Neuronal stem cell (in vitro differentiated cells): ENCODE measurements around the gene MUC4.
A peak's percentile ranks its signal among the peaks of the same experiment; 100 is the strongest.

Source experiments
- DNase-seq: peaks from one replicate; pipeline ENCODE4 v3.0.0-alpha.2; 2013; ENCODE audit warnings: low spot score
- H2AFZ ChIP-seq: one replicate; pipeline ENCODE4 v1.6.1; 2013; ENCODE audit warnings: mild to moderate bottlenecking, low read length, inconsistent platforms
- H2AK5ac ChIP-seq: 2 replicates; pipeline ENCODE4 v1.6.1; 2013; ENCODE audit warnings: low read depth, mild to moderate bottlenecking, inconsistent platforms, low read length, moderate library complexity, mixed read lengths
- H2BK120ac ChIP-seq: 2 replicates; pipeline ENCODE4 v1.6.1; 2013; ENCODE audit warnings: low read depth, mild to moderate bottlenecking, inconsistent platforms, low read length, moderate library complexity, mixed read lengths
- H2BK12ac ChIP-seq: one replicate; pipeline ENCODE4 v1.6.1; 2013; ENCODE audit warnings: low read length, inconsistent platforms
- H2BK15ac ChIP-seq: 2 replicates; pipeline ENCODE4 v1.6.1; 2013; ENCODE audit warnings: mild to moderate bottlenecking, low read length, inconsistent platforms, mixed read lengths
- H2BK5ac ChIP-seq: one replicate; pipeline ENCODE4 v1.6.1; 2013; ENCODE audit warnings: inconsistent platforms, mild to moderate bottlenecking, low read length, moderate library complexity
- H3K14ac ChIP-seq: one replicate; pipeline ENCODE4 v1.6.1; 2013; ENCODE audit warnings: low read length, inconsistent platforms
- H3K18ac ChIP-seq: 2 replicates; pipeline ENCODE4 v1.6.1; 2013; ENCODE audit warnings: low read length, inconsistent platforms
- H3K23ac ChIP-seq: 2 replicates; pipeline ENCODE4 v1.6.1; 2013; ENCODE audit warnings: low read depth, mild to moderate bottlenecking, mixed read lengths, low read length, inconsistent platforms; ENCODE audit not compliant: poor library complexity
- H3K27ac ChIP-seq: replicated peaks from 3 replicates; pipeline ENCODE4 v1.5.1; 2013; ENCODE audit warnings: low read length, inconsistent platforms
- H3K27me3 ChIP-seq, 3 experiments: 2 replicates each; pipeline ENCODE4 v1.6.1; 2013; ENCODE audit warnings: low read length in 3 of 3, mild to moderate bottlenecking in 2 of 3, inconsistent platforms in 1 of 3, low read depth in 1 of 3, mixed read lengths in 1 of 3, moderate library complexity in 1 of 3; ENCODE audit not compliant: control insufficient read depth in 3 of 3, insufficient read depth in 3 of 3
- H3K36me3 ChIP-seq, 2 donors: replicated peaks in 1 of 2; 2 replicates each; pipeline ENCODE4 v1.6.1; 2013; ENCODE audit warnings: low read length in 2 of 2; ENCODE audit not compliant: control insufficient read depth in 2 of 2, insufficient read depth in 2 of 2
- H3K4ac ChIP-seq: 2 replicates; pipeline ENCODE4 v1.6.1; 2013; ENCODE audit warnings: inconsistent platforms, mild to moderate bottlenecking, low read length, moderate library complexity
- H3K4me1 ChIP-seq, 2 donors: 1 replicate in 1 of 2; 2 replicates in 1 of 2; pipeline ENCODE4 v1.6.1; 2013; ENCODE audit warnings: low read length in 2 of 2, low read depth in 1 of 2; ENCODE audit not compliant: control insufficient read depth in 2 of 2, insufficient read depth in 1 of 2
- H3K4me2 ChIP-seq: one replicate; pipeline ENCODE4 v1.6.1; 2013; ENCODE audit warnings: mild to moderate bottlenecking, low read length, inconsistent platforms; ENCODE audit not compliant: insufficient read depth, poor library complexity, severe bottlenecking
- H3K4me3 ChIP-seq, 2 donors: 2 replicates each; pipeline ENCODE4 v1.5.1; 2013; ENCODE audit warnings: low read length in 2 of 2, mild to moderate bottlenecking in 2 of 2, inconsistent platforms in 1 of 2, moderate library complexity in 1 of 2
- H3K79me1 ChIP-seq: one replicate; pipeline ENCODE4 v1.6.1; 2013; ENCODE audit warnings: low read depth, mild to moderate bottlenecking, inconsistent platforms, low read length, moderate library complexity
- H3K9ac ChIP-seq: one replicate; pipeline ENCODE4 v1.6.1; 2013; ENCODE audit warnings: mild to moderate bottlenecking, low read depth, low read length, inconsistent platforms; ENCODE audit not compliant: poor library complexity
- H3K9me3 ChIP-seq, 2 donors: replicated peaks in 1 of 2; 2 replicates each; pipeline versions ENCODE3 to v1.6.1; 2013; ENCODE audit warnings: low read length in 2 of 2, mild to moderate bottlenecking in 2 of 2, inconsistent platforms in 1 of 2, low read depth in 1 of 2, mixed read lengths in 1 of 2, moderate library complexity in 1 of 2; ENCODE audit not compliant: control insufficient read depth in 2 of 2, insufficient read depth in 1 of 2
- H4K8ac ChIP-seq: one replicate; pipeline ENCODE4 v1.6.1; 2013; ENCODE audit warnings: low read depth, mild to moderate bottlenecking, inconsistent platforms, low read length, moderate library complexity
- H4K91ac ChIP-seq: one replicate; pipeline ENCODE4 v1.6.1; 2013; ENCODE audit warnings: low read length, low read depth, mild to moderate bottlenecking, inconsistent platforms; ENCODE audit not compliant: poor library complexity
- WGBS, 2 donors: extraction: QIAGEN DNeasy Blood & Tissue Kit; methylation state at CpG; one replicate each; pipeline ENCODE4 v1.1.7; 2013; ENCODE audit warnings: missing lambda C conversion rate in 2 of 2, mixed read lengths in 1 of 2; ENCODE audit not compliant: insufficient read length in 2 of 2, insufficient replicate concordance in 1 of 2; ENCODE audit errors: extremely low coverage in 2 of 2; 5-methylcytosine and 5-hydroxymethylcytosine counted together

Gene MUC4

GRCh38 chr3:195763843-195764825, 47.6 kb downstream of the MUC4 start:
- Histone ChIP-seq H3K9ac (no peak overlapping the region), H4K8ac (no peak overlapping the region), H2BK5ac (peak overlapping the region; percentile 0), H3K27me3 (peaks cover 0 to 5% (median 0%) of the 10 kb centered on the region in 3 experiments), H3K36me3 (no peaks in the 10 kb centered on the region), H3K14ac (no peak overlapping the region), H2BK15ac (no peak overlapping the region), H3K79me1 (peaks cover 2% of the 10 kb centered on the region), H3K27ac (no peak overlapping the region), H3K9me3 (no peaks in the 10 kb centered on the region), H3K4me3 (no peak overlapping the region), H3K4ac (no peak overlapping the region), H2AFZ (peak overlapping the region; percentile 17), H3K23ac (no peak overlapping the region), H2AK5ac (peak overlapping the region; percentile 14), H3K18ac (peak overlapping the region; percentile 80), H3K4me2 (no peak overlapping the region), H3K4me1 (no peaks in the 10 kb centered on the region), H2BK120ac (no peak overlapping the region), H4K91ac (no peak overlapping the region), H2BK12ac (no peak overlapping the region)
- no peak for DNase-seq
- no CpG with 5 or more reads among the region's 26 CpGs for WGBS, 2 donors

GRCh38 chr3:195763076-195763830, 48.5 kb downstream of the MUC4 start:
- Histone ChIP-seq H4K91ac (no peak overlapping the region), H4K8ac (no peak overlapping the region), H3K27me3 (peaks cover 0 to 5% (median 0%) of the 10 kb centered on the region in 3 experiments), H3K4me2 (no peak overlapping the region), H3K36me3 (no peaks in the 10 kb centered on the region), H3K79me1 (peaks cover 2% of the 10 kb centered on the region), H3K14ac (no peak overlapping the region), H3K4me1 (no peaks in the 10 kb centered on the region), H3K9ac (no peak overlapping the region), H3K4me3 (no peak overlapping the region), H3K4ac (no peak overlapping the region), H3K18ac (peak overlapping the region; percentile 85), H2BK15ac (peak overlapping the region; percentile 37), H2BK120ac (no peak overlapping the region), H3K23ac (no peak overlapping the region), H2AK5ac (peak overlapping the region; percentile 56), H3K9me3 (no peaks in the 10 kb centered on the region), H2BK5ac (peak overlapping the region; percentile 0), H2BK12ac (no peak overlapping the region), H3K27ac (no peak overlapping the region), H2AFZ (no peak overlapping the region)
- no CpG with 5 or more reads among the region's 28 CpGs for WGBS, 2 donors
- no peak for DNase-seq

GRCh38 chr3:195762611-195763010, 49.1 kb downstream of the MUC4 start:
- Histone ChIP-seq H3K9ac (peak overlapping the region; percentile 70), H4K8ac (peak overlapping the region; percentile 82), H2AFZ (no peak overlapping the region), H3K27me3 (peaks cover 0 to 11% (median 0%) of the 10 kb centered on the region in 3 experiments), H3K4me1 (no peaks in the 10 kb centered on the region), H2AK5ac (peak overlapping the region; percentile 56), H3K14ac (peak overlapping the region; percentile 82), H3K4ac (no peak overlapping the region), H3K36me3 (no peaks in the 10 kb centered on the region), H3K4me3 (no peak overlapping the region), H2BK120ac (no peak overlapping the region), H4K91ac (no peak overlapping the region), H2BK15ac (peak overlapping the region; percentile 49), H3K9me3 (no peaks in the 10 kb centered on the region), H3K27ac (no peak overlapping the region), H2BK5ac (no peak overlapping the region), H3K4me2 (no peak overlapping the region), H3K79me1 (peaks cover 2% of the 10 kb centered on the region), H2BK12ac (peak overlapping the region; percentile 73), H3K23ac (no peak overlapping the region), H3K18ac (peak overlapping the region; percentile 64)
- no peak for DNase-seq
- WGBS, 2 donors = no CpG with 5 or more reads among the region's 43 CpGs

- H4K8ac ChIP-seq = peak overlapping the region; percentile 82
- WGBS, 2 donors = no CpG with 5 or more reads among the region's 36 CpGs
- H3K23ac ChIP-seq = no peak overlapping the region
- peak overlapping the region; percentile 64 for H3K18ac ChIP-seq
- H2BK12ac ChIP-seq = peak overlapping the region; percentile 73
- H3K36me3 ChIP-seq = no peaks in the 10 kb centered on the region
- peak overlapping the region; percentile 21 for H3K14ac ChIP-seq
- H3K9ac ChIP-seq = peak overlapping the region; percentile 70
- H2BK15ac ChIP-seq = peak overlapping the region; percentile 67
- no peak overlapping the region for H2BK5ac ChIP-seq
- no peak overlapping the region for H4K91ac ChIP-seq
- H2AFZ ChIP-seq = no peak overlapping the region
- H3K9me3 ChIP-seq = no peaks in the 10 kb centered on the region
- H3K27ac ChIP-seq = no peak overlapping the region
- DNase-seq = no peak
- H3K4me1 ChIP-seq = no peaks in the 10 kb centered on the region
- peak overlapping the region; percentile 56 for H2AK5ac ChIP-seq
- no peak overlapping the region for H3K4me3 ChIP-seq
- peaks cover 0 to 14% (median 0%) of the 10 kb centered on the region in 3 experiments for H3K27me3 ChIP-seq
- peak overlapping the region; percentile 18 for H3K4me2 ChIP-seq
- peak overlapping the region; percentile 53 for H3K4ac ChIP-seq
- no peak overlapping the region for H2BK120ac ChIP-seq
- H3K79me1 ChIP-seq = peaks cover 2% of the 10 kb centered on the region
These were observed 49.5 kb downstream of the MUC4 start for GRCh38 chr3:195762249-195762585.
